K562 (cell line): Measurements from ENCODE around the gene MYO10.

ENCODE experiments used
- EP300 ChIP-seq: IDR thresholded peaks from 2 replicates; pipeline ENCODE4 v1.6.1; 2012; ENCODE audit warnings: low read length, improper control_type of control experiment
- FOXJ3 ChIP-seq: sonication (generic); formaldehyde crosslinking; IDR thresholded peaks from 2 replicates; pipeline ENCODE4 v1.4.0; 2020; ENCODE audit warnings: mild to moderate bottlenecking, missing genetic modification reagents
- JUND ChIP-seq, 2 experiments: IDR thresholded peaks; 2 replicates in 1 of 2; 3 replicates in 1 of 2; pipeline ENCODE4 v1.6.1; 2011; ENCODE audit warnings: borderline replicate concordance in 2 of 2, low read depth in 2 of 2, low read length in 2 of 2, improper control_type of control experiment in 1 of 2, missing biosample characterization in 1 of 2, missing genetic modification characterization in 1 of 2, missing genetic modification reagents in 1 of 2
- NFIC ChIP-seq: fragments of 450-650 bp; IDR thresholded peaks from 2 replicates; pipeline ENCODE4 v1.6.1; 2017; ENCODE audit warnings: mild to moderate bottlenecking, inconsistent platforms
- NR2C1 ChIP-seq, 2 experiments: fragments of 450-650 bp; IDR thresholded peaks; 2 replicates each; pipeline ENCODE4 v1.6.1; 2017; ENCODE audit warnings: mild to moderate bottlenecking in 2 of 2, antibody characterized with exemption in 1 of 2, inconsistent platforms in 1 of 2, missing compliant biosample characterization in 1 of 2, missing genetic modification characterization in 1 of 2
- SMAD3 ChIP-seq: fragments of 450-650 bp; formaldehyde crosslinking; conservative IDR thresholded peaks from 2 replicates; pipeline ENCODE4 v1.4.0; 2020; ENCODE audit warnings: mild to moderate bottlenecking
- ZEB2 ChIP-seq: fragments of 450-650 bp; IDR thresholded peaks from 2 replicates; pipeline ENCODE4 v1.6.1; 2016
- TF ChIP-seq, protein P1 (sequence below): fragments of 250-450 bp; sonication (Bioruptor Pico); IDR thresholded peaks from 2 replicates; pipeline ENCODE4 v1.4.0; 2020; ENCODE audit warnings: mild to moderate bottlenecking, moderate library complexity

- TF ChIP-seq, protein P1, sequence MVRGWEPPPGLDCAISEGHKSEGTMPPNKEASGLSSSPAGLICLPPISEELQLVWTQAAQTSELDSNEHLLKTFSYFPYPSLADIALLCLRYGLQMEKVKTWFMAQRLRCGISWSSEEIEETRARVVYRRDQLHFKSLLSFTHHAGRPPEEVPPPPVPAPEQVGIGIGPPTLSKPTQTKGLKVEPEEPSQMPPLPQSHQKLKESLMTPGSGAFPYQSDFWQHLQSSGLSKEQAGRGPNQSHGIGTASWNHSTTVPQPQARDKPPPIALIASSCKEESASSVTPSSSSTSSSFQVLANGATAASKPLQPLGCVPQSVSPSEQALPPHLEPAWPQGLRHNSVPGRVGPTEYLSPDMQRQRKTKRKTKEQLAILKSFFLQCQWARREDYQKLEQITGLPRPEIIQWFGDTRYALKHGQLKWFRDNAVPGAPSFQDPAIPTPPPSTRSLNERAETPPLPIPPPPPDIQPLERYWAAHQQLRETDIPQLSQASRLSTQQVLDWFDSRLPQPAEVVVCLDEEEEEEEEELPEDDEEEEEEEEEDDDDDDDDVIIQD (CRISPR knock-in tag): no peak
- TF ChIP-seq NFIC (no peak), JUND (IDR thresholded peaks at IDR 0.05; ENCODE audit: borderline replicate concordance, low read depth, low read length) (no peak), JUND (tag; IDR thresholded peaks at IDR 0.05; ENCODE audit: borderline replicate concordance, low read depth, low read length) (no peak), ZEB2 (no peak), FOXJ3 (CRISPR knock-in tag) (no peak), EP300 (no peak), NR2C1 (IDR thresholded peaks at IDR 0.05) (no peak), NR2C1 (tag; IDR thresholded peaks at IDR 0.05) (no peak), SMAD3 (CRISPR knock-in tag) (no peak)
These were observed 6.7 kb downstream of the MYO10 start for GRCh38 chr5:16929347-16929746.
